T-helper 1 cell treated with Interleukin-12 subunit alpha and Interleukin-12 subunit beta and Interleukin-4 antibody, amounts not matched to agents 30 ng/mL and 1 ng/mL, for 36 hours (primary cell): Measurements from ENCODE around the gene ITGB6. TPM values are rescaled to one million over a fixed set of nuclear protein-coding genes. Genes with fewer than 3 reads are reported as not detected.

ENCODE experiments used
- intact Hi-C: fragments of 100-400 bp; cut with micrococcal nuclease; formaldehyde crosslinking; loops from one replicate; pipeline ENCODE4 v1.15.1; 2024
- total RNA-seq: library from RNA; stranded (reverse); gene quantifications from 2 replicates; pipeline ENCODE4 v1.2.3, GENCODE V29; 2022

The ITGB6 gene
- total RNA-seq, 1 donor from 2014 or later = not detected

DNA sequence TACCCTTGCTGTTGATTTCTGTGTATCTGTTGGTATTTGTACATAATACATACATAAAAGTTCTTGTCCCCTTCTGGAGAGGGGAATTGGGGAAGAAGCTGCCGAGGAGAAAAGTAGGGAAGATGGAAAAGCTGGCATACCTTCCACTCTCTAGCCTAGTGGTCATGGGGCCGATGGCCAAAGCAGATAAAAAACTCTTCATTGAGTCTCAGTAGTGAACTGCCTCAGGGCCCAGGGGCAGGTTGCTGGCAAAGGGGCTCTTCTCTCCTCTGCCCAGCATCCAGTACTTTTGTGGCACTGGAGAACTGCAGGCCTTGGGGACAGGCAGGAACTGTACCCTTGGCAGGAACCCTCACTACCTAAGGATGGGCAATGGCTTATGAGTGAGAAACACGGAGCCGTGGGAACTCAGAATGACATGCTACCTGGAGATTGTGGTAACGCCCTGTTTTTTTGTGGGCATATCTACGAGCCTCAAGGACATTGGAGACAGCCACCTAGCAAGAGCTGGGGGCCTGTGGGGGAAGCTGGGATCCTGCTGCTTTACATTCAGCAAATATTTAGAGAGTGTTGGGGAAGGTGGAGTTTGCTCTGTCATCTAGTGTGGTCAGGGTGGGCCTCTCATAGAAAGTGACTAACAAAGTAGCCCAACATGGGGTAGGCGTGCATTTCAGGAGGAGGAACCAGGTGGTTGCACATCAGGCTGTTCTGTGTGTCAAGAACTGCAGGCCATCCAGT is 22.6 kb upstream of the ITGB6 start:
- intact Hi-C loops = loop anchor here (5.0 kb wide), 2 partner anchors 185 to 270 kb away; partner anchors contain the start of gene RBMS1

DNA sequence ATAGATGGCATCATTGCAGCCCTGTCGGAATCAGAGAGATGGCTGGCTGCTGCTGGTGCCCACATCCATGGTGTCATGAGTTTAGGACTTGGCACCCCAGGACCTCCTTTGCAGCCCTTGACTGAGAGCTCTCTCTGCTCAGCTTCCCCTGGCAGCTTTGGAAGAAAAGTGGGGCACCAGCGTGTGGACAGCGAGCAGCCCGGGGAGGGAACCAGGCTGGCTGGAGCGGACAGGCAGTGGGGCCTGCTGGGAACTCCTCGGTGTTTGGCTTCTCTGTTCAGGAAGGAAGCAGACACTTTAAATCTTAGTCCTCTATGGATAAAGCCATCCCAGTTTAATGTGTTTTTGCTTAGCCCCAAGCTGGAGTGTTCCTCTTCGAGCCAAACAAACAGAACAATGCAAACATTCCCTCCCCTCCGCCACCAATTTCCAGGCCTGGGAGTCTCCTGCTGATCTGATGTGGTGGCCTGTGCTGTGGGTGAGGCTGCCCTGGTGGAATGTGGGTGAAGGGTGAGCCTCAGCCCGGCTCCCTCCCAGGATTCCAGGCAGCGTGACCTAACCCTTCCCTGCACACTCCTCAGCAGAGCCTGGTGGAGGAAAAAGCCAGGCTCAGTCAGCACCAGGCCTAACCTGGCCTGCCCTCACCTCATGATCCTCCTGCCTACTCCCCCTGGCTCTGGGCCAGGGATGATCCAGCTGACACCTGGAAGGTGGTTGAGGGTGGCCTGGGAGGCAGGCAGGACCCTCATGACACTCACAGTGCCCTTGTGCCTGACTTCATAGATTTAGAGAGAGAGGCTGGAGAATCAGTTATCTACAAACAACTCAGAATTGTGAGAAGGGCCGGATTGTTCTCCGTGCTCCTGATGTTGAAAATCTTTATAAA is 21.6 kb upstream of the ITGB6 start:
- intact Hi-C loops = loop anchor here (5.0 kb wide), 2 partner anchors 186 to 271 kb away; partner anchors contain the start of gene RBMS1

DNA sequence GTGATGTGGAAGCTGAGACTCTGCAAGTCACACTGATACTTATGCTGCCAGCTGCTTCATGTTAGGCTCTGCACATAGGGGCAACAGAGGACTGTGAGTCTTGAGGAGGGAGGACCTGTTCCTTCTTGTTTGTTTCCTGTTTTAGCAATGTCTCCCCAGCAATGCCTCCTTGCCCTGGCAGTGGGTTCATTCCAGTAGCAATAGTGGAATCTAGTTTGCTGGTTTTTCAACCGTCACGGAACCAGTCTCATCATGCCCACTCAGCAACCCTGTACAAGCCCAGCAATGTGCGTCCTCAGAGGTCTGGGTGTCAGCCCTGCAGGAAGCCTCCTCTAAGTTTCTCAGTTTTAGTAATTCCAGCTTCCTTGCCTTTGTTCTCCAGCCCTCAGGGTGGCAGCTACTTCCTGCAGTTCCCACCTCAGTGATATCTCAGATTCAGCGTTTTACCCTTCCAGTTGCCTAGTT is 20.5 kb upstream of the ITGB6 start:
- intact Hi-C loops = loop anchor here (5.0 kb wide), 2 partner anchors 187 to 272 kb away; partner anchors contain the start of gene RBMS1

DNA sequence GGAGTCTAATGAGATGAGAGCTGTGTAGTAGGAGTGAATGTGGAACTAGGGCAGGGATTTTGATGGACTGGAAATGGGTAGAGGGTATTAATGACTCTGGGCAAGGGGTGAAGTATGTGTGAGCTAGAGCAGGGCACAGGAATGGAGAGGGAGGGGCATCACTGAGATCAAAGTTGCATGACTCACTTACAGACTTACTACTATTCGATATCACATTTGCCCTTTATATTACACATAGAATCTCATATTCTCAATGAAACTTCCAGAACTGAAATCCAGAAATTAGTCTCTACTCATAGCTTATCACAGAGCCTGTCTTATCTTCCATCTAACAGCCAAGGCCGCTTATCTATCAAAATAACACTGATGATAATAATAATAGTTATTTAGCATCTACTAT is 20.0 kb upstream of the ITGB6 start:
- intact Hi-C loops = loop anchor here (5.0 kb wide), 2 partner anchors 187 to 272 kb away; partner anchors contain the start of gene RBMS1

DNA sequence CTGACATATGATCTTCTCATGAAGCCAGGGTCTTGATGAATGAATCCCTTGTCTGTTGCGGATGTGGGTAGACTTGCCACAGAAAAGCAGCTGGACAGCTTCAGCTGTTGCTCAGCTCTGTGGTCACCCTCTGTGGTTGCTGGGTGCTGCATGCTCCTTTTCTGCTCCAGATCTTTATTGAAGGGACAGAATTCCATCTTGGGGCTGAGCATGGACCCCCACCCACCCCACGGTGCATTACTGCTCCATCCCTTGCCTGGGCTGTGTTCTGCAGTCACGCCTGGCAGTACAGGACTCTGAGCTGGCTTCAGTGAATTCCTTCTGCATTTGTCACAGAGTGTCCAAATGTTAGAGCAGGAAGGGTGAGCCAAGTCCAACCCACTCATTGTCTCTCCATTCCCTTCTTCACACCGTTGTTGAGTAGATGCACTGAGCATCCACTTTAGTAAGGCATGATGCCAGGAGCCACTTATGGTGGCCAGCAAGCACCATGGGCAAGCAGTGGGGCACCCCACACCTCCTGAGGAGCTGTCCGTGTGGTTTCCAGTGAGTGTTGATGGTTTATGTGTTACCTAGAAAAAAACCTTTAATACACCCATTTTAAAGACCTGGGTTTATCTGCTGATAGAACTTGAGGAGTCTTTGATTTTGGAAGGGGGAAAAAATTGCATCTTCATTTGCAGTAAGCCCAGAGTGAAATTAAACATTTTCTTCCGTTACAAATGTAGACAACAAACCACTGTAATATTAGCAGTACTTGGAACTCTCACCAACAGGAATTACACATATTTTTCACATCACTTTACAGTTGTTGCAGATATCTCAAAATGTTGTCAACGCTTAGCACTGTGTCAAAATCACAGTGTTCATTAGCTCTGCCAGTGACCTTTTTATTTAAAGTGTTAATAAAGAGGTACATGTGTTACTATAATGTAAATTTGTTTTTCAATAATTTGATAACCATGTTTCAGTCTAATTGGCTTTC is 14.7 kb upstream of the ITGB6 start:
- intact Hi-C loops = loop anchor here (5.0 kb wide), 2 partner anchors 778 to 848 kb away; no protein-coding TSS in a partner anchor

DNA sequence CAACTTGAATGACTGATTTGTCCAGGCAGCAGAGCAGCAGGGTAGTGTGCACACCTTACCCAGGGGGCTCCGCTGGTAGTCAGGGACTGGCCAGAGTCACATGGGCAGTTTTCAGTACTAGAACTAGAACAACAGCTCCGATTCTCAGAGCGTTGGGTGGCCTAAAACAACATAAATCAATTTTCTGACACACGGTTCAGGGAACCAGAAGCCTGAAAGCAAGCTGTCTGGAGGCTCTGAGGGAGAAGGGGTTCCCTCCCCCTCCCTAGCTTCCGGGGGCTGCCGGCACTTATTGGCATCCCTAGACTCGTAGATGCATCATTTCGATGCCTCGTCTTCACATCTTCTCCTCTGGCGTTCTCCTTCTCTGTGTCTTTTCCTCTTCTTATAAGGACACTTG is 13.4 kb upstream of the ITGB6 start:
- intact Hi-C loops = loop anchor here (5.0 kb wide), 2 partner anchors 779 to 849 kb away; no protein-coding TSS in a partner anchor

DNA sequence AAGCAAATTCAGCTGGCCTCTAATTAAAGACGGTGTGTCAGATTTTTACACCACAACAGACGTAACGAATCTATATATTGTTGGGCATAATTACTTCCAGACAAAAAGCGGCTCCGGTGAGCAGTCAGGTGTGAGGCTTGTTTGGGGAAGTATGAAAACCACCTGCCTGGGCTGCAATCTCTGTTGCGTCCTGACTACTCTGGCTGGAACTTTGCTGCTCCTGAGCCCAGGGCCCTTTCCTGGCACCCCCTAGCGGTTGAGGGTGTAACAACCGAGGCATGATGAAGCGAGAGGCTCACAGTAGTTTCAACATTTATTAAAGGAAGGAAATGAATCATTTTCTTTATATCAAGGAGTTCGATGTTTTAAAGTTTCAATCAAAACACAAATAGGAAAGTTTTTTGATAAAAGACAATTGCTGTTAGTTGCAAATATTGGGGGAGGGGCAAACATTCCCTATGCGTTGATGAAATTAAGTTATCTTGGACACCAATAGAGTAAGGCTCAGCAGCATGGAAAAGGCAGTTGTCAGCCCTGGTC is 10.6 kb upstream of the ITGB6 start:
- intact Hi-C loops = loop anchor here (1.0 to 5.0 kb wide), 5 partner anchors 56 to 1309 kb away; no protein-coding TSS in a partner anchor

DNA sequence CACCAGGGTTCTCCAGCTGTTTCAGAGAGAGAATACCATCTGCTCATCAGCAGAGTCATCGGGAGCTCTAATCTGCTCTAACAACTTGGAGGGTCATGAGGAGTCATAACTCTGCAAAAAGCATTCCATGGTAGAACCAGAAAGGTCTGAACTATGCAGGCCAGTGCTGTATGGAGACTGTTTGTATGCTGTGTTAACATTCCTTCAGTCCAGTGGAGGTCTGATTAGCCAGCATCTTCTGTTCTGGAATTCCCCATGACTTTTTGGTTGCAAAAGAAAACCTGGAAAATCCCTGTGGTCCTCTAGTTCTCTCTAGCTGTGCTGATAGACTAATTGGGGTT is 9.4 kb upstream of the ITGB6 start:
- intact Hi-C loops = no loop called here

DNA sequence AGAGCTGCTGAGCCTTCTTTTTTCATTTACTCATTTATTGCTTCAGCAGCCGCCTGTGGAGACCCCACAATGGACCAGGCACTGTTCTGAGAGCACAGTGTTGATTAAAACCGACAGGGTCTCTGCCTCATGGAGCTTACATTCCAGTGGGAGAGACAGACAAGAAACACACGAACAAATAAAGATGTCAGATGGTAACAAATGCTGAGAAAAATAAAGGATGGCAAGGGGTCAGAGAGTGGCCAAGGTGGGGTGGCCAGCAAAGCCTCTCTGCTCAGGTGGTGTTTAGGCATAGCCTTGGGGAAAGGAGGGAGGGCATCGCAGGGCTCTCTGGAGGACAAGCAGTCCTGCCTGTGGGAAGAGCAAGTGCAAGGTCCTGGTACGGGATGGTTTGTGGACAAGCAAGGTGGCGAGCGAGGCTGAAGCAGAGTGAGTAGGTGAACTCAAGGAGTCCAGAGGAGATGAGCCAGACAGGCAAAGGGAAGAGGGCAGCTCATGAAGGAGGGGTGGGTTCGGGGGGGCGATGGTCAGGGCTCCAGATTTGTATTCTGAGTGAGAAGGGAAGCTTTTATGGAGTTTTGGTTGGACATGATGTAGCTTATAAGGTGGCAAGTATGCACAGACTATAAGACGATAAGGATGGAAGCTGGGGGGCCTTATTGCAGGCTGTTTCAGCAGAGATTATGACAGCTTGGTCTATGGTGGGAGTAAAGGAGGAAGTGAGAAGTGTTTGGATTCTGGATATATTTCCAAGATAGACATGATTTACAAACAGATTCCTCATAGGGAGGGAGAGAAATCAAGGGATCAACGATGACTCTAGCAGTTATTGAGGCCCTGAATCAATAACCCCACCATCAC is 8.8 kb upstream of the ITGB6 start:
- intact Hi-C loops = no loop called here

DNA sequence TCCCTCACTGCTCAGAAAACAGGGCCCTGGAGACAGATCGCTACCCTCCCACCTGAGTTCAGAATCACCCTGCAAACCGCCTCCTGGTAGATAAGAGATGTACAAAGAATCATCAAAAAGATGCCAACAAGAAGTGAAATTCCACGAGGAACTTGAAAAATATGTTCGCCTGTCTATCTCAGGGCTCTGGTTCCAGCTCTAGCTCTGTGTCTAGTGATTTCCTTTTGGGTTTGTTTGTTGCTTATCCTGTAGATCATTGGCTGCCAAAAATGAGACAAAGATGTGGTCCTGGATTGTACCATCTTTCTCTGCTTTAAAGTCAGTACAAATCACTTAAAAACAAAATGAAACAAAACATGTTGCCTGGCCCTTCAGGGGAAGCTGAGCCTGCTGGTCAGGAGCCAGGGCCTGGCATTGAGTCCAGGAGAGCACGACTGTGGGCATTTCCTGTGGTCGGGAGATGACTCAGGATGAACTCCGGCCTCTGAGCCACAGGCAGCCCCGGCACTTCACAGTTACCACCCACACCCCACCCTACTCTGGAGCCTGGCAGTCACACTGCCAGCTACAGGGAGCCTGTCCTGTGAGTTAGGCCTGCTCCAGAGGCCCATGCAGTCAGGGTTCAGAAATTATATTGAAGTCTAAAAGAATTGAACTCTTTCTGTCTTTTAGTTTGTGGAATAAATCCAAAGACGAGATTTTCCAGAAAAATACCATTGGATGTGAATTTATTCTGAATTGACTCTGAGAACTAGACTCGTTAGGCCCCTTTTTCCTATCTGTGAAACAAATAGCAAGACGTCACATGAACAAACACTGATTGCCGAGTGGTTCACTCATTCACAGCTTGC is 8.0 kb upstream of the ITGB6 start:
- intact Hi-C loops = no loop called here

DNA sequence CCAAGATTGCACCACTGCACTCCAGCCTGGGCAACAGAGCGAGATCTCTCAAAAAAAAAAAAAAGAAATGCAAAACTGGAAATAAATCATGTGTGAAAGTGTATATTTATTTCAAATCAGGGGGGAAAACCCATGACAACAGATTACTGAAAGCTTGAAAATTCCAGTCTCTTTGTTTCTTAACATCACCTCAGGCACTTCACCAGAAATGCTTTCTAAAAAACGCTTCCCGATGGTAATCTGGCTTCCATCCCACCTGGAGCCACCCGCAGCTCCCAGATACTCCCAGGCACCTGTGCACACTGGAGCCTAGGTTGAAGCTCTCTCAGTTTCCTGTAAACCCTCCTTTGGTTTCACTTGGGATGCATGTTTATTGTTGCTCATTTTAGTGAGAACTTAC is 7.2 kb upstream of the ITGB6 start:
- intact Hi-C loops = no loop called here

DNA sequence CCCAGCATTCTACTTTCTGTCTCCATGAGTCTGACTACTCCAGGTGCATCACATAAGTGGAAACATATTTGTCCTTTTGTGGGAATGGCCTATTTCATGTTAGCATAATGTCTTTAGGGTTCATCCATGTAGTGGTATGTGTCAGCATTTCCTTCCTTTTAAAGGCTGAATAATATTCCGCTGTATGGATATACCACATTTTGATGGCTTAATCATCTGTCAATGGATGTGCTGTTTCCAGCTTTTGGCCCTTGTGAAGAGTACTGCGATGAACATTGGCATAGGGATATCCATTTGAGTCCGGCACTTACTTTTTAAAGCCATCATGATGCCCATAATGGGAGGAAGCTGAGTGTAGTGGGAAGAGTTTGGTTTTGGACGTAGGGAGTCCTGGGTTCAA is 6.4 kb upstream of the ITGB6 start:
- intact Hi-C loops = no loop called here

DNA sequence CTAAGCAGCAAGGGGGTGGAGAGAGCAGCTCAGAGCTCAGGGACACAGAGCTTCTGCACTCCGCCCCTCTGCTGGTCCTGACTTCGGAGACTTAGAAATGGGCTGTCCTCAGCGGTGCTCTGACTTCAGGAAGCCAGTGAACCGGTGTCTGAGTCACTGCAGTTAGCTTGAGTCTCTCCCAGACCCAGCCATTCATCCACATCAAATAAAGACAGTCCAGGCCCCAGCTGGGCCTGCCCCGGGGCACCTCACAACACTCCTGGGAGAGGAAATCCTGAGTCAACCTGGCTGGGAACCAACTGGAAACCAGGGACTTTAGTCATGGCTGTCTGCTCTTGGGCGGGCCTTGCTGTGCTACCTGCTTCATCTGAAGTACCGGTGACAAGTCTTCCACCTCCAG is 5.4 kb upstream of the ITGB6 start:
- intact Hi-C loops = no loop called here

DNA sequence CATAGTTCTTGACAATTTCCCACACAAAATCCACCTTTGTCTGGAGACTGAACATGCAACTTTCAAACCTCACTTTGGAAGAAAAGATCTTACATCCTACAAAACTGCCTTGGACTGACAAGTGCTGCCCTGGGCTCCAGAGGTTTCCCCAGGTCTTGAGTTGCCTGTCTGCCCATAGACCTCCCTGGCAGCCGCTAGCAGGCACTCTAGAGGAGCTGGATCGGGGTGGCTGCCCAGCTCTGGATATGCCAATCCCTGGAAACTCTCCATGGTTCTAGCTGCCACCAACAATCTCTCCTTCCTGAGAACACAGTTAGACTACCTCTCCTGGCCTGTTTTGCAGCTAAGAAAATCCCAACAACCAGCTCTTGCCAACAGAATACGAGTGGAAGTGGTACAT is 3.4 kb upstream of the ITGB6 start:
- intact Hi-C loops = no loop called here

DNA sequence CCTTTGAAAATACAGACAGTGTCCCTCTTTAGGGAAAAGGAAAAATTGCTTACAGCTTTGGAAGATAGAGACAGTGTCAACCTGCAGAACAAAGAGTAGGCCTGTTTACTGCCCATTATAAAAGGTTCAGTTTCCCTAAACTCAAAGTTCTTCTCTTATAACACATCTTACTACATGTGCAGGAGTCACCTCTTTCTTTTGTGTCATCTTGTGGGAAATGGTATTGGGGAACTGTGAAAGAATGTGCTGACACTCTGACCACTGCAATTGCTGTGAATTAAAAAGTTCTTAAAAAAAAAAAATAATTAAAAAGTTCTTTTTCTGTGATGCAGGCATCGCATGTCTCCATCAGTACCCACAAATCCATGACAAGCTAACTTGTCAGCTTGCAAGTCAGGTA is 2.9 kb upstream of the ITGB6 start:
- intact Hi-C loops = no loop called here

DNA sequence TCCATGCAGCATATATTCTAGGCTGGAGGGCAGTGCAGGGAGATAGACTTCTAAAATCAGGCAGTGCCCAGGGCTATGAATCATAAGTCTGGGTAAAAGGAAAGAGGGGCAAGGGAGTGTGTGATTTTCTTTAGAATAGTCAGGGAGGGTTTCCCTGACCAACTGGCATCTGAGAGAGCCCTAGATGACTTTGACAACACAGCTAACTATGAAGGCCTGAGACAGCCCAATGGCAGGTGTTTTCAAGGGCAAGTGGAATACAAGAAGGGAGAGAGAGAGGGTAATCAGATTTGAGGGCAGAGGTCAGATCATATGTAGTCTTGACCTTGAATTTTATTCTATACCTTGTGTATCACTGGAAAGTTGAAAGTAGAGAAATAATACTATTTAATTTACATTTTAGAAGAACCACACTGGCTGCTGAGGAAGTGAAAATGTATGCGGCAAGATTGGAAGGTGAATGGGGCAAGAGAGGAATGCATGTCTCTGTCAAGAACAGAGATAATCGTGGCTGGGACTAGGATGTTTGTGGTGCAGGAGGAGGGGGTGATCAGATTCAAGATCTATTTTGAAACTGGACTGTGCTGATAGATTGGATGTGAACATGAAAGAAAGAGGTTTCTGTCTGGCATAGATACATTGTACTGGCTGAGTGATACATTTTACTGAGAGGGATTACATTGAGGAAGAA is 1.9 kb upstream of the ITGB6 start:
- intact Hi-C loops = no loop called here

DNA sequence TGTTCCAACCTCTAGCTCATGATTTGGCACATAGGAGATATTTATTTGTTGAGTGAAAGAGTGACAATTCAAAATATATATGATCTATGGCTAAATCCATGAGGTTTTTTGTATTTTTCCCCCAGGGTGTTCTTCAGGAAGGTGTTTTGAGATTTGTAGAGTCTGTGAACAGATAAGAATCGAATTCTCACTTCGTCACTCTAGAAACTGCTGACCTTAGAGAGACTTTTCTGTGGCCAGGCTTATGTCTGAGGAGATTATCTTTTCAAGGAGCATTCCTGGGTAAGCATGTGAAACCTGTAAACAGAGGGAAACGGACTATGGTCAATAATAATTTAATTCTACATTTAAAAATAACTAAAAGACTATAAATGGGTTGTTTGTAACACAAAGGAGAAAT is 849 bp upstream of the ITGB6 start:
- intact Hi-C loops = no loop called here

DNA sequence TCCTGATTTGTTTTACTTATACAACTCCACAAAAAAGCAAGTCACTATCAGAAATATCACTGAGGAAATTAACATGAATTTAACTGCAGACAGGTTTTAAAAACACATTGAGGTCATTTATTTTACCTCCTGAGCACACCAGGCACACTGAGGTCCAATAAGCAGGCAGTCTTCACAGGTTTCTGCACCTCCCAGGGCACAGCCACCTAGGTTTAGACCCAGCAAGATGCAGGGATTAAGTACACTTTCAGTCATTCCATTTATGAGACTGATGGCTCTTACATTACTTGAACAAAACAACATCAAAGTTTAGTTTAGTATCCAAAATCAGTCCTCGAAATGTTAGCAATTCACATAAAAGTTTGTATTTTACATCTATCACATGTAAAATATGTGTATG is 1.0 kb downstream of the ITGB6 start:
- intact Hi-C loops = no loop called here
